Heart left ventricle (tissue), 13 donors: Measurements from ENCODE around the gene TTC33.

ENCODE experiments used
- CTCF ChIP-seq, 12 donors: fragments of 200-600 bp; sonication (generic) in 4 of 12; IDR thresholded peaks; one replicate each; pipeline versions ENCODE4 v1.5.0 to v1.8.0; 2018 to 2022; ENCODE audit warnings: antibody characterized with exemption in 12 of 12, mild to moderate bottlenecking in 5 of 12
- POLR2A ChIP-seq, 2 donors: fragments of 450-650 bp; IDR thresholded peaks; one replicate each; pipeline ENCODE4 v1.6.1; 2017; ENCODE audit warnings: antibody characterized with exemption in 2 of 2, mild to moderate bottlenecking in 2 of 2, moderate library complexity in 2 of 2
- donor health status: ischemic (EF 13 %, LVEDD 7.1; RV severe dilation, severe dysfunction).
- donor health status: DM: no; HTN: yes; CAD: no.
- donor health status: DM: no; HTN: no; CAD: no.
- donor health status: ischemic (EF 25% LVEDD 6.9; RV normal size, moderate dysfunction).
- donor health status: ischemic (EF 25% LVEDD 5.7; RV mildly dilated, moderate dysfunction).
- donor health status: ischemic (EF 35%, LVEDD 5.7; RV mildly dilated, moderate dysfunction).
- donor health status: nonischemic (EF 11% LVEDD 7.7; RV severe dilation, severe dysfunction).
- donor health status: DM: yes; HTN: yes; CAD: no.
- donor health status: PGD.
- donor health status: ischemic (EF 29% LVEDD 5.4; RV normal size, mild dysfunction).
- donor health status: nonischemic (EF 23%, LVEDD 6.1; RV moderate dilation, normal function).

- TF ChIP-seq CTCF (IDR thresholded peaks at IDR 0.05) (no peak), POLR2A (IDR thresholded peaks at IDR 0.05) (no peak)
Observed at GRCh38 chr5:40720069-40720468, 35.7 kb downstream of the TTC33 start.
